Anterior cingulate cortex (tissue), 58 donors: Measurements from ENCODE around the gene ROBO1.
"Not testable (repeated sequence)": the region's sequence is repeated elsewhere in the genome, so short reads cannot be mapped to it uniquely, and the experiment has no call there.

Source experiments
- DNase-seq, 58 donors: peaks; one replicate each; lab custom pipeline; 2025; lab: John Stamatoyannopoulos, UW

ROBO1 gene

GRCh38 chr3:79560698-79561097 is 207.1 kb downstream of the ROBO1 start:
- DNase-seq: no peak

DNA sequence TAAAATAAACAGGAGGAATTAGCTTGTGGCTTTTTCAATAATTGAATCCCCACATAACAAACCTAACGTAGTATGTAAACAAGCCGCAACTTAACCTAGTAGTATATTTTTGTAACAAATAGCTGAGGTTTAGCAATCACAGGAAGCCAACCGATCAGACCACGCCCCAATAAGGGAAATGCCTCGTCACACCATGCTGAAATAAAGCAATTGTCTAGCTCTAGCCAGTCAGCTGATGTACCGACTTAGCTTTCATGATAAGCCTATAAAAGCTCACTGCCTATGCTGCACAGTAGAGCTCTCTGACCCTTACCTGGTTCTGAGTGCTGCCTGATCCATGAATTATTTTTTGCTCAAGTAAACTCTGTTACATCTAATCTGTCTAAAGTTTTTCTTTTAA is 208.9 kb downstream of the ROBO1 start:
- DNase-seq: no peak

GRCh38 chr3:79555655-79556054 is 212.1 kb downstream of the ROBO1 start:
- DNase-seq: no peak

DNA sequence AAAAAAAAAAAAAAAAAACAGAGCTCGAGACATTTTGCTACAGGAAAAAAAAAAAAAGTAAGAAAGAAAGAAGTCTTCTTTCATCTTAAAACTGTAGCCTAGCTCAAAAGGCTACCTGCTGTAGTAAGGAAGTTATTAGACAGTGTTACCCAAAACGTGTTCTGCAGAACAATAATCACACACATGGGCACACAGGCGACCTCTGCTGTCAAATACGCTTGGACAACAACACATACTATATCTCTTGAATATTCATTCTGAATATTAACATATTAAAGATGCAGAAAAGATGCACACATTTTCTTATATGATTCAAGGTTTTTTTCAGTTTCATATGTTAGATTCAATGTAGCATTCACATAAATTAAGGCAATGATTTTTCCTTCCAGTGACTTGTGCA is 215.8 kb downstream of the ROBO1 start:
- DNase-seq: no peak

DNA sequence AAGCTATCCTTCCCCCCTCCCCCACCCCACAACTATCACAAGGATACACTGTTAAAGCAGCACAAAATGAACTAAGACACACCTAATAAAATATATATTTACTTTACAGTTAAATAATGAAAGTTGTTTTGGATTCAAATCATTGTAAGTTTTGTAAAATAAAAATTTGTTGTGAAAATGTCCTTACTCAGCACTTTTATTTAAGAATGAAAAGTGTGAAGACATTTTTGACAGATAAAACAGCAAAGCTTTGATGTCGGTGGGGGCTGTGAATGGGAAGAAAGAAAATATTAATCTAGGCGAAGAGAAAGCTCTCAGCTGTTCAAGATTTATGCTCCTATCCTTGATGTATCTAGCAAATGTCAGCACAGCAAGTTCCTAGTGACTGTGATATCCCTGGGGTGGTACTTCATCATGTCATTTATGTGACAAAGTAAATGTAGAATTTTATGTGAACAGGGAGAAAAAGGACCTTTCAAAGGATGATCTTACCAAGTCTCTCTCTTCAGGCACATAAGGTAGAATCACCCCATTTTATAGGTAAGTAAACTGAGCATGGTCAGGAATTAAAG is 216.4 kb downstream of the ROBO1 start:
- DNase-seq: no peak

DNA sequence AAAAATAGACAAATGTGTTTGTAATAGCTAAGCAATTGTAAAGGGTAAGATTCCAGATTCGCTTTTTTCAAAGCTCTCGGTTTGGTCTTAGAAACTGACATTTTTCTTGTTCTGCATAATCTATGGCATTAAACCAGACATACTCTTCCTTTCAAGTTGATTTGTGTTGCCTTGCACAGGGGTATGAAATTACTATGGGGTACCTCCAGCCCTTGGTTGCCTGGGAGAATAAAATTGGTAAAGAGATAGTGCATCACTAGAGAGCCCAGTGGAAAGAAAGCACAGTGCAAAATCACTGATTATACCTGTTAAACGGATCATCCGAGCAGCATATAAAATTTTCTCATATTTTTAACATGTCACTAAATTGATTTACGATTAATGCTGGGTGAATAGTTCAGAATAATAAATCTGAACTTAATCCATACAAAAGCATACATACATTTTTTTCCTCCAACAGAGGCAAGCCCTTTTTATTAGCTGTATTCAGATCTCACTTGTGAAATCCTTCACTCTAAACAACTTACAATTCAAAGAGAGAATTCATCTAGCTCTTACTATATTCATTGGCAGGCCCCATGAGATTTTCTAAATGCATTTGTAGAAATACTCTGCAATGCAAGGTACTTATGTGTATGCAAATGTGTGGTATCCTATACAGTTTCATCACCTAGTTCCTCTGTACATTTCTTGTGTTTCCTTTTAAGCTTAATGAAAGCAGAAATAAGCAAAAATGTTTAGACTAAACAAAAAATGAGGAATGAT is 224.4 kb downstream of the ROBO1 start:
- DNase-seq: no peak

DNA sequence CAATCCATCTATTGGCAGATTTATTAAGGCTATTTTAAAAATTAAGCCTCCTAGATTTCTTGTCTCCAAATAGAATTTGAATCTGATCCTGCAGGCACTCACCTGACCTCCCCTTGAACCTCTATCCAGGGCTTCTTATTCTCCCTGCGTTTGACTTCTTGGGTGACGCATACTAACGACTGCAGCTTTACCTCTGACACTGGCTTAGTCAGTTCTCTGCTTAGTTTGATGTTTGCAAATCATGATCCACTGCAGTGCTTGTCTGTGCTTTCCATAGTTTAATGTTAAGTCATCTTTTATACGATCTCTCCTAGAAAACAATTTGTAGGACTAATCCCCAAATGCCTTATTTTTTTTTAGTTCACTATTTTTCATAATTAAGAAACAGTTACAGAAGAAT is 233.1 kb downstream of the ROBO1 start:
- DNase-seq: no peak

DNA sequence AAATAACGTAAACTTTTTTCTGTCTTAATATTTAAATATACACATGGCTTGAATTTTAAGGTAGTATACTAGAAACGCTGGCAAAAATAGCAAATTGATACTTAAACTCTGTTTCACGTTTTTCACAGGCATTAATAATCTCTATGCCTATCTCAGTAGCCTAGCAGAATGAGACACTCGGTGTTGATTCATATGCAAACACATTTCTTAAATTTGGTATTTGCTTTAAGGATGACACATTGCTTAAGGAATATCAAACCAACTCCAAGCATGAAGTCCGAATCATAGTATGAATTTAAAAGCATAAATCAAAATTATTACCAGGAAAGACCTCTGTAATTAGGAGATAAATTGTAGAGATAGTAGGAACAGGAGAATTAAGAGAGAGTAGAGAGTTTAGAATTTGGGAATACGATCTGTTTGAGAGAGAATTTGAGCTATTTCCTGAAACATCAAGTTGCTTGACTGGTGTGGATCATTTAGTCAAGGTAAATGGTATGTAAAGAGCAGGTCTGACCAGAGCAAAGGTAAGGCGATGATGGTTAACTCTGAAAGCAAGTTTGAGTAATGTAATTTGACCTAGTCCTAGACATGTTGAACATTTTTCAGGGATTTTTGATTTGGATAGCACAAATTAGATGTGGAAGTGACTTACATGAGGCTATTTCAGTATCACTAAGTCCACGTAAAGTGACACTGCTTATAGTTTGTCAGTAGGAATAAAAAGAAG is 236.1 kb downstream of the ROBO1 start:
- no peak for DNase-seq

- peak in 2 of 58 donors; percentile 28 to 35 for DNase-seq
These were observed 246.5 kb downstream of the ROBO1 start for GRCh38 chr3:79521221-79521848.

GRCh38 chr3:79517766-79518413 is 249.9 kb downstream of the ROBO1 start:
- DNase-seq: peak in 10 of 58 donors; percentile 0 to 20 (median 6)

DNA sequence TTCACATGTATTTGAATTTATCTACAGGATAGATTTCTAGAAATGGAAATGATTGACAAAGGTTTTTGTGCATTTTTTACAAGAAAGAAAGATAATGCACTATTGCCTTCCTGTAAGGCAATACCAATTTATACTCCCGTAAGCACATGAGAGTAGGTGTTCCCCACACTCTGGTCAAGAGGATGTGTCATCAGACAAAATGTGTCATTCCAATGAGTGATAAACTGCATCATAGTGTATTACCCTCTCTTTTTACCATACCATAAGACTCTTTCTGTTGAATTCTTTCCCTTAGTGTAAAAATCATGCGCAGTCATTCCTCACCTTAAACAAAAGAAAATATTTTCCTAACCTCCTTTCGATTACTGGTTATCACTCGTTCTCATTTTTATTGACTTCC is 251.0 kb downstream of the ROBO1 start:
- DNase-seq: no peak

DNA sequence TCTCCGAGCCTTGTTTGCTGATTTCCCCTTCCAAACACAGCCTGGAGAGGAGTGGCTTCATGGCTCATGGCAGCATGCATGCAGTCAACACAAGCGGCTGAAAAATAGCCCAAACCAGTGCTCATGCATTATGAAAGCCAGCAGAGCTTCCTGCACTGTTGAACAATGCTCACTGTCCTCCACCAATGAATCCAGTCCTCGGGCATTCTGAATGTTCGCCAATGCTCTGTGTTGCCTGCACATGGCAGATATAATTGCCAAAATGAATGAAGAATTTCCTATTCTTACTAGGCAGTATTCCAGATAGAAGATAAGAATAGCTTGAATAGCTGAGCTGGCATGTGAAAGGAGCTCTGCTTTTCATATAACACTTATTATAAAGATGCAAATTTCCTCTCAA is 252.7 kb downstream of the ROBO1 start:
- DNase-seq: peak in 34 of 58 donors; percentile 5 to 72 (median 25)

DNA sequence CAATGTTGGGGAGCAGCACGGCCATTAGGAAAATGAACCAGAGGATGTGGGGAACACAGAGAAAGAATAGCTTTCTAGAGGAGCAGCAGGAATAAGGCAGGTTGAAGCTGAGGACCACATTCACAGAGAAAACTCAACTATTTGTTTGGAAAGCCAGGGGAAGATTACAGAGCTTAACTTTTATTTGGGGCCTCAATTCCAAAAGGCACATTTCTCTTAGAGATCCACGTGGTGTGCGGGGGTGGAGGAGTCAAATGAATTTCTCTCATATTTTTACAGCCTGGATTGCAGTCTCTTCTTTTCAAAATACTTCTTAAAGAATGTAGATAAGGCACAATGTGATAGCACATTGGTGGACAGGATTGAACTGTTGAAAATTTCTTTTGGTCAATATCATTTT is 253.7 kb downstream of the ROBO1 start:
- no peak for DNase-seq

DNA sequence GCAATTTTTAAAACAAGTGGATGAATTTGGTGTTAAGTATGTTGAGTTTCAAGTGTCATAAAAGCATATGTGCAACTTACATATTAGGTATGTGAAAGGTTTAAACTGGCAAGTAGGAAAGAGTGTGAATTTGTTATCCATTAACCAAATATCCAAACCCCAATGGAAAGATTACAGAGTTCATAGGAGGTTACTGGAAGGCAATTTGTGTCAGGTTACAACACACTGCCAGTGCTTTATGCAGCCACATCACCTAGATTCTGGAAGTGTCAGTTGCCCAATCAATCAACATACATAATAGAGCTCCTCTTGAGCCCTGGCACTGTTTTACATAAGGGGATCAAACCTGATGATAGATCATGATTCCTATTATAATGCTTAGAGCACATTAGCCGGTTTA is 261.0 kb downstream of the ROBO1 start:
- no peak for DNase-seq

DNA sequence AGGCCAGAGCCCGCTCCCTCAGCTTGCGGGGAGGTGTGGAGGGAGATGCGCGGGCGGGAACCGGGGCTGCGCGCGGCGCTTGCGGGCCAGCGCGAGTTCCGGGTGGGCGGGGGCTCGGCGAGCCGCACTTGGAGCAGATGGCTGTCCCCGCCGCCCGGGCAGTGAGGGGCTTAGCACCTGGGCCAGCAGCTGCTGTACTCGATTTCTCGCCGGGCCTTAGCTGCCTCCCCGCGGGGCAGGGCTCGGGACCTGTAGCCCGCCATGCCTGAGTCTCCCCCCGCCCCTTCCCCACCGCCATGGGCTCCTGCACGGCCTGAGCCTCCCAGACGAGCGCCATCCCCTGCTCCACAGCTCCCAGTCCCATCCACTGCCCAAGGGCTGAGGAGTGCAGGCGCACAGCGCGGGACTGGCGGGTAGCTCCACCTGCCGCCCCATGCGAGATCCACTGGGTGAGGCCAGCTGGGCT is 265.5 kb downstream of the ROBO1 start:
- DNase-seq: not testable (repeated sequence)

GRCh38 chr3:79497447-79498111 is 270.2 kb downstream of the ROBO1 start:
- no peak for DNase-seq

- peak in 1 of 58 donors; percentile 3 for DNase-seq
These were observed 276.7 kb downstream of the ROBO1 start for GRCh38 chr3:79491029-79491641.

DNA sequence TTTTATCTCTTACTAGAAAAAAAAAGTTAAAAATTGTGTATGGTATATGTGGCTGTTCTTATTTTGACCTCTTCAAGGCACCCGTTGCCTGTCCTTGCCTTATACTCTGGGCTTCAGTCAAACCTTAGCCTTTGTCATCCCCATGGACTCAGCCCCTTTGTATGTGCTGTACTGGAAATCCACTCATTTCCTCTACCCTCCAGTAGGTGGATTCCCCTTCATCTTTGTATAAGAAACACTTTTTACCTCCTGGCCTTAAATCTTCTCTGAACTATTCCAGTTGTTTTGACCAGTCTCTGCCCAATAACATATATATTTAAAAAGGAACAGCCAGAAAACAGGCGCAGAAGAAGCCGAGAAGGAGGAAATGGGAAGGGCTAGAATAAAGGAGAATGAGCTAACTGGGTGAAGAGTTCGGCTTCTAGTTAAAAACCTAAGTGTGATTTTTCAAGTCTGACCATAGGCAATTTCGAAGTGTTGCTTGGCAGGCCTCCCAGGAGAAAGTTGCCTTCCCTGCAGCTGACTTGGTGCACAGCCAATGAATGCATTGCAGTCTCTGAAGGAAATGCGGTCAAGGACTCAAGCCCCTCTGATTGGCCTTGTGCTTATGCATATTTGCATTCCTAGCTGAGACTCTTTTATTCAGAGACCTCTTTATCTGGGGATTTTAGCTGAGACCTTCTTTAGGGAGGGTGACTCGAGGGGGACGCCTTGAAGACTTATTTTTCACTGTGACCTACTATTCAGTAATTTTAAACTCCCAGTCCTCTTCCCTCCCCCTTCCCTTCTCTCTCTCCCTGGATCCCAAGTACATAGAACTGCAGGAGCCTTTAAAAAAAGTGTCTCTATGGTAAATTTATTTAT is 277.4 kb downstream of the ROBO1 start:
- DNase-seq: peak in 21 of 58 donors; percentile 1 to 47 (median 5)

DNA sequence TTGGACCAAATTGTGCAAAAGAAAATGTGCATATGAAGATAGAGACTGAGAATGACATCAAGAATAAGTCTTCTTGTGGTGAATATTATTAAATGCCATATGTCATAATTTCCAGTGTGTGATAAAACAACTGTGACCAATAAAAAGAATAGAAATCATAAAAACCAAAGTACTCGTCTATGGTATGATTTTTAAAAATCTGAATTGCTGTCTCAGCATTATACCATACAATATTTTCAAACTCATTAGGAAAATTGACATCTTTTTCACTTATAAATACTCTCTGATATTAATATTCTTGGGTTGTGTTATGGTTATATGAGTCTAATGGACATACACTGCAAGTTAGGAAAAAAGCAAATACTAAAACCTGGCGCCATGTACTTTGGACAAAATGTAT is 279.4 kb downstream of the ROBO1 start:
- DNase-seq: no peak
